Gastroesophageal sphincter (tissue), 4 donors: Measurements from ENCODE around the gene ATP2B2. TPM values are rescaled to one million over a fixed set of nuclear protein-coding genes. Genes with fewer than 3 reads are reported as not detected.

Experiments used
- ATAC-seq: fragments of 150-250 bp; one replicate; pipeline ENCODE4 v1.9.1; 2016; ENCODE audit warnings: mild to moderate bottlenecking, moderate library complexity
- H3K27ac ChIP-seq, 4 donors: fragments of 200-600 bp; sonication (generic) in 3 of 4; 1 replicate in 3 of 4; 2 replicates in 1 of 4; pipeline ENCODE4 v1.5.1; 2016 to 2019
- H3K27me3 ChIP-seq: fragments of 200-600 bp; sonication (generic); one replicate; pipeline ENCODE4 v1.5.1; 2019
- H3K36me3 ChIP-seq, 2 donors: fragments of 200-600 bp; sonication (generic); one replicate each; pipeline ENCODE4 v1.5.1; 2019; ENCODE audit warnings: control low read depth in 1 of 2
- H3K4me1 ChIP-seq, 3 donors: fragments of 200-600 bp; sonication (generic); 1 replicate in 2 of 3; 2 replicates in 1 of 3; pipeline ENCODE4 v1.5.1; 2016 to 2019; ENCODE audit warnings: control low read depth in 2 of 3
- H3K4me3 ChIP-seq, 2 donors: fragments of 200-600 bp; sonication (generic); one replicate each; pipeline ENCODE4 v1.5.1; 2019; ENCODE audit warnings: mild to moderate bottlenecking in 1 of 2, moderate library complexity in 1 of 2
- H3K9me3 ChIP-seq, 3 donors: fragments of 200-600 bp; sonication (generic); one replicate each; pipeline ENCODE4 v1.5.1; 2017 to 2019; ENCODE audit warnings: control low read depth in 2 of 3
- CTCF ChIP-seq, 4 experiments: fragments of 200-600 bp in 2 of 4; fragments of 450-650 bp in 2 of 4; sonication (generic) in 1 of 4; IDR thresholded peaks; one replicate each; pipeline ENCODE4 v1.5.1; 2017 to 2019; ENCODE audit warnings: antibody characterized with exemption in 4 of 4, mild to moderate bottlenecking in 2 of 4, moderate library complexity in 2 of 4
- EP300 ChIP-seq: sonication (generic); formaldehyde crosslinking; IDR thresholded peaks from one replicate; pipeline ENCODE4 v1.6.1; 2017; ENCODE audit warnings: antibody characterized with exemption, mild to moderate bottlenecking
- POLR2A ChIP-seq, 2 donors: fragments of 450-650 bp; IDR thresholded peaks; one replicate each; pipeline ENCODE4 v1.6.1; 2017; ENCODE audit warnings: antibody characterized with exemption in 2 of 2, mild to moderate bottlenecking in 2 of 2, moderate library complexity in 1 of 2
- POLR2AphosphoS5 ChIP-seq: sonication (generic); formaldehyde crosslinking; IDR thresholded peaks from one replicate; pipeline ENCODE4 v1.6.1; 2017; ENCODE audit warnings: antibody characterized with exemption
- WGBS, 2 donors: methylation state at CpG; one replicate each; pipeline ENCODE4 v1.1.5; 2018; ENCODE audit warnings: low coverage in 1 of 2; 5-methylcytosine and 5-hydroxymethylcytosine counted together
- total RNA-seq, 4 donors: library from RNA; depleted of rRNA; stranded (reverse); fragments of >200 nt; gene quantifications; one replicate each; pipeline ENCODE4 v1.1.0, GENCODE V29; 2016

Gene ATP2B2
- total RNA-seq, 4 donors from 2014 or later, result 0.13 to 0.30 (median 0.27) TPM; not detected in 1

- TF ChIP-seq POLR2AphosphoS5, result no peak
- TF ChIP-seq CTCF (IDR thresholded peaks at IDR 0.05), result no peak
- no peak for TF ChIP-seq EP300
- WGBS, 2 donors, result 69 to 80% methylated on average over 1 of the region's 1 CpG
These were observed 141.5 kb downstream of the ATP2B2 start for GRCh38 chr3:10363935-10364334.

GRCh38 chr3:10361375-10361774 lies 144.0 kb downstream of the ATP2B2 start:
- no peak for TF ChIP-seq POLR2A (IDR thresholded peaks at IDR 0.05)
- no peak for TF ChIP-seq EP300
- no peak for TF ChIP-seq POLR2AphosphoS5
- ATAC-seq, result no peak
- peaks cover 0 to 7% (median 0%) of the 10 kb centered on the region in 3 donors for H3K9me3 ChIP-seq
- WGBS, 2 donors, result 0 to 61% methylated on average over 2 to 5 of the region's 5 CpGs
- H3K4me1 ChIP-seq, result peaks cover 0 to 3% (median 0%) of the 10 kb centered on the region in 3 donors
- no peak overlapping the region for H3K4me3 ChIP-seq
- no peaks in the 10 kb centered on the region for H3K36me3 ChIP-seq
- no peak overlapping the region for H3K27ac ChIP-seq
- peaks cover 18% of the 10 kb centered on the region for H3K27me3 ChIP-seq

More at GRCh38 chr3:10363935-10364334, 141.5 kb downstream of the ATP2B2 start:
- Histone ChIP-seq H3K9me3 (peaks cover 0 to 7% (median 0%) of the 10 kb centered on the region in 3 donors), H3K4me1 (no peaks in the 10 kb centered on the region), H3K27ac (no peak overlapping the region), H3K4me3 (no peak overlapping the region), H3K36me3 (no peaks in the 10 kb centered on the region), H3K27me3 (peaks cover 19% of the 10 kb centered on the region)
- no peak for ATAC-seq

- peaks cover 18% of the 10 kb centered on the region for H3K27me3 ChIP-seq
- H3K27ac ChIP-seq, result no peak overlapping the region
- ATAC-seq, result no peak
- TF ChIP-seq CTCF (IDR thresholded peaks at IDR 0.05) (no peak), POLR2A (IDR thresholded peaks at IDR 0.05) (no peak)
- peaks cover 0 to 7% (median 0%) of the 10 kb centered on the region in 3 donors for H3K9me3 ChIP-seq
- H3K4me1 ChIP-seq, result peaks cover 0 to 3% (median 0%) of the 10 kb centered on the region in 3 donors
- WGBS, 2 donors, result 87 to 88% methylated on average over 7 of the region's 7 CpGs
- no peak overlapping the region for H3K4me3 ChIP-seq
- no peaks in the 10 kb centered on the region for H3K36me3 ChIP-seq
These were observed 144.9 kb downstream of the ATP2B2 start for GRCh38 chr3:10360478-10360877.

DNA sequence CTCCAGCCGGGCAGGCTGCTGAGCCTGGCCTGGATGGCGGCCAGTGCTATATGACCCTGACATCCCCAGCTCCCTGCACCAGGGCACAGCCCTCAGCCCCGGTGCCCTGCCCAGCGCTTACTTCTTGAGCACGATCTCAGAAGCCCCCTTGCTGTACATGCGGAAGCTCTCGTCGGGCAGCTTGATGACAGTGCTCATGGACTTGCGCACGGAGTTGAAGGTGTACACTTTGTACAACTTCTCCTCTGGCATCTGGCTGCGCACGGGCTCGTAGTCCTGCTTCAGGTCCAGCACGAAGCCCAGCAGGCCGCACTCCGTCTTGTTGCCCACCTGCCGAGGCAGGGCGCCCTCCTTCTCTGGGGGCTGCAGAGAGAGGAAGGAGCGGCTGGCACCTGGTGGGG lies 145.6 kb downstream of the ATP2B2 start:
- Histone ChIP-seq H3K27me3 (peaks cover 18% of the 10 kb centered on the region), H3K9me3 (peaks cover 0 to 7% (median 0%) of the 10 kb centered on the region in 3 donors), H3K36me3 (no peaks in the 10 kb centered on the region), H3K4me1 (peaks cover 0 to 4% (median 0%) of the 10 kb centered on the region in 3 donors), H3K4me3 (no peak overlapping the region), H3K27ac (no peak overlapping the region)
- WGBS, 2 donors, result 93% methylated on average over 3 of the region's 19 CpGs; no CpG with 5 or more reads in 1 of the 2 donors
- TF ChIP-seq POLR2AphosphoS5 (no peak), CTCF (IDR thresholded peaks at IDR 0.05) (no peak), POLR2A (IDR thresholded peaks at IDR 0.05) (no peak), EP300 (no peak)
- no peak for ATAC-seq

- H3K4me1 ChIP-seq, result peaks cover 0 to 13% (median 5%) of the 10 kb centered on the region in 3 donors
- peaks cover 0 to 5% (median 0%) of the 10 kb centered on the region in 3 donors for H3K9me3 ChIP-seq
- ATAC-seq, result no peak
- no peak overlapping the region for H3K4me3 ChIP-seq
- no peaks in the 10 kb centered on the region for H3K36me3 ChIP-seq
- WGBS, 2 donors, result 76 to 92% methylated on average over 3 to 7 of the region's 22 CpGs
- H3K27ac ChIP-seq, result no peak overlapping the region
- peaks cover 22% of the 10 kb centered on the region for H3K27me3 ChIP-seq
- no peak for TF ChIP-seq POLR2A (IDR thresholded peaks at IDR 0.05)
- no peak for TF ChIP-seq POLR2AphosphoS5
- TF ChIP-seq CTCF (IDR thresholded peaks at IDR 0.05), result no peak
- no peak for TF ChIP-seq EP300
These were observed 146.9 kb downstream of the ATP2B2 start for GRCh38 chr3:10358309-10358980.
